ENCODE measurements around the gene UPK2.

Gene UPK2

GRCh38 chr11:118956094-118956846 lies at the start of gene UPK2:
UPK2 (plus strand) TSS chr11:118956298; CDS start chr11:118956351, 53 bp downstream.
- H3K4me3 ChIP-seq = no peak within 1 kb of the TSS
- H3K27ac ChIP-seq = no peak within 1 kb of the TSS

DNA sequence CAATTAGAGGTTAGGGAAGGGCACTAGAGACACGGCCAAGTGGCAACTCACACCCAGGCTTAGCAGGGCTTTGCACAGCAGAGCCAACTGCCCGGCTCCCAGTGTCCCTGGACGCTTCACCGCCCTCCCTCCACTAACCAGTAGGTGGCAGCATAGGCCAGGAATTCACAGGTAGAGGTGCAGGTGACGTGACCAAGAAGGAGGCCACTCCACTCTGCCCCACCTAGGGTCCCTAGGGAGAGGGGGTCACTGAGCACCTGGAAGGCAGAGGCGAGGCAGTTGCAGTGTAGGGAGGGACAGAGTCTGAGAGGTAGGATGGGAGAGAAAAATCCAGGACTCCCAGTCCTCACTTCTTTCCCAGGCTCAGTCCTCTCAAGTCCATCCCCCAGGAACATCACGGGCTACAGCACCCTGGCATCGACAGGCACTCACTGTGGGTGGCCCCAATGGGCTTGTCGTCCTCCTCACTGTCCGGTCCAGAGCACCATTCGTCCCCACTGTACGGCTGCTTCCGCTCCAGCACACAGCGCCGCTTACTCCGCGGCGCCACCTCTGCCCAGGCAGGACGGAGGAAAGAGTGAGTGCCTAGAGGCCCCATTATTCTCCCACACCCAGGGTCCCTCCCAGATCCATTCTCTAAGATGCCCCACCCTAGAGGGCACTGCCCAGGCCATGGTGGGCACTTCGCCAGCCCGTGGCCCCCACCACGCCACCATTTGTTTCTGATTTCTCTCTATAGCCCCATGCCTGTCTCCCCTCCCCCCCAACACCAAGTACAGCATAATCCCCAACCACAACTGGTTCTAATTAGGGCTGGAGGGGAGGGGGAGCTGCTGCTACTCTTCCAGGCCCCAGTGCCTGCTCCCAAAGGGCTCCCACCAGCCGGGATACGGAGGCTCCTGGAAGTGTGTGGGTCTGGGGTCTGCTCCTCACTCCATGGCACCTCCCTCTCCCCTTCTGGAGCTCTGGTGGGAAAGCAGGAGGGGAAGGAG lies 48.8 kb upstream of the UPK2 start:
- Histone ChIP-seq H3K4me3 (no peak overlapping the region), H3K27ac (peak overlapping the region in 17 of 21 experiments; percentile 6 to 100 (median 47))

DNA sequence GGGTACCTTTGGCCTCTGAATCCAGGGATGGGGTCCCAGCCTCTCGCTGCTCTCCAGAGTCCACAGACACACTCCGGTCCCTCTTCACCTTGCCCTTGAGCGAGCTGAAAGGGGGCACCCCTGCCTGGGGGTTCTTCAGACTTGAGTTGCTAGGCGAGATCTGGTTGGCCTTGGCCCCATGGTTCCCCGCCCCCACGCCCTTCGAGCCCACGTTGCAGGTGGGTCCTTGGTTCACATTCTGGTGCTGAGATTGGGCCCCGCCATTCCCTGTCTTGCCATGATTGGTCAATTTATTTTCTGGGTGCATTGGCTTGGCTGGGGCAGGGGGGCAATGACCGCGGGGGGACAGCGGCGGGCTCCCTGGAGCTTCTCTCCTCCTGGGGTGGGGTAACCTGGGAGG lies 47.8 kb upstream of the UPK2 start:
- Histone ChIP-seq H3K27ac (peak overlapping the region in 16 of 21 experiments; percentile 22 to 100 (median 92)), H3K4me3 (no peak overlapping the region)

DNA sequence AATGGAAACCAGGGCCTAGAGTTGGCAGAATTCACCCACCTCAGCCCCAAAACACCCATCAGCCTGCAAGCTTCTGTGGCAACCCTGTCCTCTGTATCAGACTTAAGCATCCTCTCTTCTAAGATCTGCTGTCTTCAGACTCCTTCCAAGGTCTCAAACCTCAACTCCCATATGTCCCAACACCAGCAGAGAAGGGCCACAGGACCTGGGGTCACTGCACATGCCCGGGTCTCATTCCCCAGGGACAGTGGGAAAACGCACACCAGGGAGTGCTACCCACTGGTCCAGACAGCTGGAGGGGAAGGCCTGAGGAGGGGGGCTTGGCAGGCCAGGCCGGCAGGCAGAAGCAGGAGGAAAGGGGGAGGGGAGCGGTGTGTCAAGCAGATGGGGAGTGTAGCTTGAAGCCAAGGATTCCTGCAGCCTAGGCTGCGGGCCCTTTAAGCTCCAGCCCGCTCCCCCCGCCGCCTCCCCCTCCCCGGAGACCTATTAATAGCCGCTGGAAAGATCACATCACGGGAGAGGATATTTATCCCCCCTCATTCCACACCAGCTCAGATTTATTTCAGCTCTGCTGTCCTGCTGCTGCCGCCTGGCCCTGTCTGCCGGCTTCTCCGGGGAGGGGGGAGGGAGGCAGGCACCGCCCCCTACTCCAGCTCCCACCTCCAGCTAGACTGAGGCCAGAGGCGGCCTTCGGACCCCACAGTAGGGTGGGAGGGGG lies 47.0 kb upstream of the UPK2 start:
- H3K27ac ChIP-seq = peak overlapping the region; percentile 4 to 100 (median 95)
- peak overlapping the region in 6 of 7 experiments; percentile 8 to 39 (median 24) for H3K4me3 ChIP-seq

DNA sequence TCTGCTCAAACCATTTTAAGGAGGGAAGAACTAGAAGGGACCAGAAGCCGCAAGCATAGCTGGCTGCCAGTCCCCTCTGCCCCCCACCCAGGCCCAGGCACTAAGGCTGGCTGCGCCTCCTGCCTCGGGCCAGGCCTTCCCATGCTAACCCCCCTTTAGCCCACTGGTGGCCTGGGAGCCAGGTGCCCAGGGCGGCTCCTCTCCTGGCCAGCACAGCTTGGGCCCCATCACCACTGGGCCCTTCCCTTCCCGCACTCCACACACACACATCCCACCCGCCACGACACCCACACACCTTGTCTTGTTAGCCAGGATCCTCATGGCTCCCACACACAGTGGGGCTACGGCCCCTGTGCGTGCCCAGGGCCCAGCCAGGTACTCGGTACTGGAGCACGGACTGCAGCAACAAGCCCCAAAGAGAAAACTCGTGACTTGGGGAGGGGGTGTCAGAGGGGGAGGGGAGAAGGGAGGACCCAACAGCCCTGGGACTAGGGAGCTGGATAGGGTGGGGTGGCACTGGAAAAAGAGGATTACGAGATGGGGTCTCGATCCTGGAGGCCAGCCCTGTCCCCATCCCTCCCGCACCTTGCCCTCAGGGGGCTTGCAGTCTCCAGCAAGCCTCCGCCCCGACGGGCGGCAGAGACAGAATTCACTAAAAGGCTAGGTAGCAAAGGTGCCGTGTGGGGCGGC lies 46.3 kb upstream of the UPK2 start:
- peak overlapping the region; percentile 41 to 100 (median 95) for H3K27ac ChIP-seq
- H3K4me3 ChIP-seq = peak overlapping the region; percentile 8 to 39 (median 23)

GRCh38 chr11:118910309-118911112 lies 45.6 kb upstream of the UPK2 start:
- peak overlapping the region; percentile 56 to 100 (median 95) for H3K27ac ChIP-seq
- peak overlapping the region; percentile 8 to 39 (median 23) for H3K4me3 ChIP-seq

GRCh38 chr11:118911113-118911879 lies 44.8 kb upstream of the UPK2 start:
- Histone ChIP-seq H3K4me3 (peak overlapping the region; percentile 8 to 39 (median 23)), H3K27ac (peak overlapping the region; percentile 58 to 100 (median 95))

DNA sequence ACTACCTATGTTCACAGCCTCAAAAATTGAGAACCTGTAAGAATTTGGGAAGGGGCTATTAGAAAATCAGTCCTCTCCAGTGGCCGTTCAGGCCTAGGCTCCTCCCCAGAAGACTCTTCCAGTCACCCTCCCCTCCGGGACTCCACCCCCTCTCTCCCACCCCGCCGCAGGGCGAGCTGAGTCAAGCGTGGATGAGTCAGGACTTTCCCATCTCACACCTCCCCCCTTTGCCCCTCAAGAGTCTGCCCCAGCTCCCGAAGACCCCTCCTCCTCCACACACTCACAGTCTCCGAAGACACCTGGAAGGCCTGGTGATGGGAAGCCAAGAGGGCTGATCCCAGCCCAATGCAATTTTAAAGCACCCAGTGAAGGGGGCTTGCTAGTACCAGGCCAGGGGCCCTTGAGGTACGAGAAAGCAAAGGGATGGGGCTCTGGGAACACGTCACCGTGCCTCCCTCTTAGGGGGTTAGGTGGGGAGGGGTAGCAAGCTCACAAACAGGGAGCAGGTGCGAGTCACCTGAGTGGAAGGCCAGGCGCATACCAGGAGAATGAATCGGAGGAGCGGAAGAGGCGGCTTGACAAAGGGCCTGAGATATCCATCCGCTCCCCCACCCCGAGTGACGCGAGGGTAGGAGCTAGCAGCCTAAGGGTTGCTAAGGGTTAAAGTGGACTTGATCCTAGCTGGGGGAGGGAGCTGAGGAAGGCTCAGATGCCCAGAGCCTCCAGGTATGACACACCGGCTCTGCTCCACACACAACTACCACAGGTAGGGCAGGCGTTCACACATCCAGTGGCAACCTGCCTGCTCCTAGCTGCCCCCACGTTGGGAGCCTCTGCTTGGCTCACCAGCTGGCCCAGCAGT lies 44.0 kb upstream of the UPK2 start:
- Histone ChIP-seq H3K27ac (peak overlapping the region; percentile 58 to 100 (median 95)), H3K4me3 (peak overlapping the region in 3 of 7 experiments; percentile 23 to 39 (median 24))

- Histone ChIP-seq H3K27ac (peak overlapping the region; percentile 58 to 100 (median 95)), H3K4me3 (peak overlapping the region in 3 of 7 experiments; percentile 2 to 39 (median 24))
Measured at GRCh38 chr11:118912742-118913410, 43.2 kb upstream of the UPK2 start.

DNA sequence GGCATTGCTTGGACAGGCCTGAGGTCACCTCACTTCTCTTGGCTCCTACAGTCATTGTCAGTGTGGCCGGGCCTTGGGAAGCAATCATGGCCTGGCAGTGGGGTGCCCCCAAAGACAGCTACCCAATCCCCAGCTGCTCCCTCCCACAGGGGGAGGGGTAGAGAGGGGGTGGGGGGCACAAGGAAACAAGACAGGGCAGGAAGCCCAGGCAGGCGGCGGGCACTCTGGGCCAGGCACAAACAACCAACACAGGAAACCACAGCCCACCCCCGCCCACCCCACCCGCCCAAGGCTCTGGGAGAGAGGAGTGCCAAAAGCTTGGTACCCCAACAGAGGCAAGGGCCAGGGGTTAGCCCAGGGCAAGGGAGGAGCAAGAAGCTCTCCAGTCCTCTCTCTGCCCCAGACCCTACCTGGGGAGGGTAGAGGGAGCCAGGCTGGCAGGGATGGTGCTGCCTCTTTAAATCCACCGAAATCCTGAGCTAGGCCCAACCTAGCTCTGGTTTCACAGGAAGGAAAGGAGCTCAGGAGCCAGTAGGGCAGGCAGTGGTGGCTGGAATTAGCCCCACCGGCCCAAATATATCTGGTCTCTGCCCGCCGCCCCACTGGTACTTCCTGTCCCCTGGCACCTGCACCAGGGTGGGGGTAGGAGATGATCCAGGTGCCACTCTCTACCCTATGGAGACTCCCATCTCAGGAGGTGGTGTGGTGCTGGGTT lies 42.5 kb upstream of the UPK2 start:
- peak overlapping the region in 3 of 7 experiments; percentile 2 to 24 (median 16) for H3K4me3 ChIP-seq
- H3K27ac ChIP-seq = peak overlapping the region; percentile 42 to 100 (median 95)

GRCh38 chr11:118914178-118914918 lies 41.8 kb upstream of the UPK2 start:
- peak overlapping the region in 2 of 7 experiments; percentile 16 to 24 for H3K4me3 ChIP-seq
- peak overlapping the region; percentile 42 to 100 (median 95) for H3K27ac ChIP-seq

DNA sequence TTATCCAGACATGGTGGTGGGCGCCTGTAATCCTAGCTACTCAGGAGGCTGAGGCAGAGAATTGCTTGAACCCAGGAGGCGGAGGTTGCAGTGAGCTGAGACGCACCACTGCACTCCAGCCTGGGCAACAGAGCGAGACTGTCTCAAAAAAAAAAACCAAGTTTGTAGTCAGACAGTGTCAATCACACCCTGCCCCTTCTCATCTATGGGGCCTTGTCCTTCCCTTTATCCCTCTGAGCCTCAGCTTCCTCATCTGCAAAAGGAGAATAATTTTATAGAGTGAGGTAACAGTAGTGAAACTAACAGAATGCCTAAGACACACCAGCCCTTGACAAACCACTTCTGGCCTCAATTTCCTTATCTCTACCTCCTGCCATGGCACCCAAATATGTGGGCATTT lies 41.1 kb upstream of the UPK2 start:
- no peak overlapping the region for H3K4me3 ChIP-seq
- H3K27ac ChIP-seq = peak overlapping the region in 20 of 21 experiments; percentile 85 to 100 (median 95)

DNA sequence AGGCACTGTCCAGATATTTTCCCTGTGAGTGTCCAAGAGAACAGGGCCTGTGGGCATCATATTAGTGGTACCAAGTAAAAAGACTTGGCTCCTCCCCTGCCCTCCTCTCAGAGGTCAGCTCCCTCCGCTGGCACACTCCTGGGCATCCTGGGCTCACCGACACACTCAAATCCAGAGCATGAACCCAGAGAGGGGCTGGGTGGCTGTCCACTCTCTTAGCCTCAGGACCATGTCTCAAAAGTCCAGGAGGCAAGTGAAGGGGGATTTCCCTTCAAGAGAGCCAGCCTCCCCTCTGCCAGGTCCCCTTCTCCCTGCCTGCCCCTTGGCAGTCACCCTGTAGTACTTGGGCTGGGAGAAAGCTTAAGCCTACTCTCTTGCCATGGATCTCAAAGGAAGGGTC lies 40.7 kb upstream of the UPK2 start:
- peak overlapping the region in 20 of 21 experiments; percentile 85 to 100 (median 95) for H3K27ac ChIP-seq
- no peak overlapping the region for H3K4me3 ChIP-seq

Measured in skin epidermis (tissue), 12 donors.